ENCODE data around the gene RAMP1.

- TF ChIP-seq POLR2A (IDR thresholded peaks at IDR 0.05) (no peak), CTCF (IDR thresholded peaks at IDR 0.05) (no peak), POLR2AphosphoS5 (IDR thresholded peaks at IDR 0.05) (no peak)
These were observed 5.1 kb upstream of the RAMP1 start for GRCh38 chr2:237854295-237854694.

Measured in suprapubic skin (tissue), 4 donors.